Fibroblast of peridontal ligament (primary cell): ENCODE measurements around the gene CCNI2.
A peak's percentile ranks its signal among the peaks of the same experiment; 100 is the strongest.

ENCODE experiments used
- DNase-seq: peaks from one replicate; pipeline ENCODE4 v3.0.0-alpha.2; 2010; ENCODE audit errors: extremely low read depth

The CCNI2 gene

GRCh38 chr5:132746954-132747615, at the start of gene CCNI2:
Gene CCNI2, plus strand, starts transcription at chr5:132747426. Its CDS starts 70 bp downstream, at chr5:132747496.
- no peak for DNase-seq

GRCh38 chr5:132704875-132705274, 42.4 kb upstream of the CCNI2 start:
- DNase-seq, result peak; percentile 37

- DNase-seq, result no peak
Observed at GRCh38 chr5:132708645-132709044, 38.6 kb upstream of the CCNI2 start.

- DNase-seq, result peak; percentile 52
Observed at GRCh38 chr5:132714456-132715307, 32.5 kb upstream of the CCNI2 start.

GRCh38 chr5:132718544-132719312, 28.5 kb upstream of the CCNI2 start:
- DNase-seq, result no peak

GRCh38 chr5:132725745-132726144, 21.5 kb upstream of the CCNI2 start:
- DNase-seq, result no peak

- DNase-seq, result no peak
Observed at GRCh38 chr5:132729896-132730295, 17.3 kb upstream of the CCNI2 start.

- no peak for DNase-seq
Observed at GRCh38 chr5:132733499-132734148, 13.6 kb upstream of the CCNI2 start.

- DNase-seq, result no peak
Observed at GRCh38 chr5:132734687-132735086, 12.5 kb upstream of the CCNI2 start.

GRCh38 chr5:132736853-132737833, 10.1 kb upstream of the CCNI2 start, which contains the start of gene KIF3A:
Gene KIF3A, minus strand, starts transcription at chr5:132737546. Its CDS starts 127 bp downstream, at chr5:132737419.
- peak; percentile 92 for DNase-seq

GRCh38 chr5:132737982-132738681, 9.1 kb upstream of the CCNI2 start:
- DNase-seq, result no peak

GRCh38 chr5:132739232-132739631, 8.0 kb upstream of the CCNI2 start:
- DNase-seq, result no peak

- no peak for DNase-seq
Observed at GRCh38 chr5:132742158-132742557, 5.1 kb upstream of the CCNI2 start.

- DNase-seq, result no peak
Observed at GRCh38 chr5:132742626-132743025, 4.6 kb upstream of the CCNI2 start.

GRCh38 chr5:132744659-132745058, 2.6 kb upstream of the CCNI2 start:
- DNase-seq, result no peak

GRCh38 chr5:132746592-132746953, 653 bp upstream of the CCNI2 start:
- DNase-seq, result no peak

GRCh38 chr5:132747616-132748440, 602 bp downstream of the CCNI2 start:
- DNase-seq, result no peak

GRCh38 chr5:132748522-132749000, 1.3 kb downstream of the CCNI2 start:
- no peak for DNase-seq

- no peak for DNase-seq
Observed at GRCh38 chr5:132749506-132749905, 2.3 kb downstream of the CCNI2 start.
